ENCODE results near the gene MASP1.

MASP1 gene

GRCh38 chr3:187185759-187186158, 105.8 kb downstream of the MASP1 start:
- DNase-seq (ENCODE audit: low read depth), result no peak
